HEK293 (cell line): ENCODE results near the gene PAF1.

Experiments
- CTCF ChIA-PET: fragments of 350-600 bp; formaldehyde crosslinking; extraction: SDS; loops from one replicate; lab custom pipeline; 2021; ENCODE audit warnings: antibody characterized with exemption; lab: Yijun Ruan, JAX
- POLR2A ChIA-PET: fragments of 300-600 bp; formaldehyde crosslinking; extraction: SDS; loops from one replicate; lab custom pipeline; 2020; ENCODE audit warnings: antibody characterized with exemption, inconsistent platforms; lab: Yijun Ruan, JAX
- H3K27ac ChIP-seq: fragments of 200-500 bp; sonication (Bioruptor generic); 2 replicates; pipeline ENCODE4 v1.5.1; 2014; ENCODE audit warnings: low read depth, low read length, control low read depth, inconsistent platforms; ENCODE audit errors: extremely low read depth
- H3K36me3 ChIP-seq, 2 experiments: fragments of 200-500 bp in 1 of 2; sonication (Bioruptor generic) in 1 of 2; 1 replicate in 1 of 2; 2 replicates in 1 of 2; pipeline ENCODE4 v1.5.1; 2014 to 2017; ENCODE audit warnings: inconsistent platforms in 2 of 2, low read length in 2 of 2; ENCODE audit not compliant: control insufficient read depth in 2 of 2, insufficient read depth in 1 of 2
- H3K4me1 ChIP-seq: fragments of 200-500 bp; sonication (Bioruptor generic); 2 replicates; pipeline ENCODE4 v1.5.1; 2014; ENCODE audit warnings: mild to moderate bottlenecking, low read length, inconsistent platforms; ENCODE audit not compliant: control insufficient read depth, insufficient read depth
- H3K4me3 ChIP-seq: 2 replicates; pipeline ENCODE4 v1.5.1; 2011; ENCODE audit warnings: low read depth, mild to moderate bottlenecking, control low read depth, low read length, moderate library complexity
- H3K9me3 ChIP-seq: fragments of 200-500 bp; sonication (Bioruptor generic); 2 replicates; pipeline ENCODE4 v1.5.1; 2014; ENCODE audit warnings: low read depth, low read length, inconsistent platforms; ENCODE audit not compliant: control insufficient read depth, insufficient read depth
- GLIS2 ChIP-seq: fragments of 450-650 bp; formaldehyde crosslinking; IDR thresholded peaks from 2 replicates; pipeline ENCODE4 v1.5.1; 2016; ENCODE audit warnings: missing biosample characterization, missing genetic modification characterization
- KLF1 ChIP-seq: fragments of 450-650 bp; formaldehyde crosslinking; IDR thresholded peaks from 2 replicates; pipeline ENCODE4 v1.5.1; 2016; ENCODE audit warnings: missing biosample characterization, missing genetic modification characterization
- KLF9 ChIP-seq: fragments of 450-650 bp; formaldehyde crosslinking; IDR thresholded peaks from 2 replicates; pipeline ENCODE4 v1.5.1; 2016; ENCODE audit warnings: missing biosample characterization, missing genetic modification characterization, low read depth
- SCRT2 ChIP-seq: fragments of 450-650 bp; formaldehyde crosslinking; IDR thresholded peaks from 2 replicates; pipeline ENCODE4 v1.5.1; 2016; ENCODE audit warnings: missing biosample characterization, missing genetic modification characterization
- ZFHX2 ChIP-seq: fragments of 450-650 bp; formaldehyde crosslinking; conservative IDR thresholded peaks from 2 replicates; pipeline ENCODE4 v1.5.1; 2016; ENCODE audit warnings: missing biosample characterization, missing genetic modification characterization
- ZNF112 ChIP-seq: fragments of 450-650 bp; formaldehyde crosslinking; IDR thresholded peaks from 2 replicates; pipeline ENCODE4 v1.5.0; 2017; ENCODE audit warnings: missing biosample characterization, missing genetic modification characterization
- ZNF155 ChIP-seq: fragments of 450-650 bp; formaldehyde crosslinking; IDR thresholded peaks from 2 replicates; pipeline ENCODE4 v1.5.1; 2016; ENCODE audit warnings: missing biosample characterization, missing genetic modification characterization
- ZNF24 ChIP-seq: fragments of 450-650 bp; formaldehyde crosslinking; IDR thresholded peaks from 2 replicates; pipeline ENCODE4 v1.5.1; 2016; ENCODE audit warnings: missing biosample characterization, missing genetic modification characterization
- ZNF324 ChIP-seq: fragments of 450-650 bp; formaldehyde crosslinking; IDR thresholded peaks from 2 replicates; pipeline ENCODE4 v1.5.1; 2016; ENCODE audit warnings: missing biosample characterization, missing genetic modification characterization
- ZNF416 ChIP-seq: fragments of 450-650 bp; formaldehyde crosslinking; IDR thresholded peaks from 2 replicates; pipeline ENCODE4 v1.5.1; 2016; ENCODE audit warnings: missing biosample characterization, missing genetic modification characterization
- ZNF585B ChIP-seq: fragments of 450-650 bp; formaldehyde crosslinking; IDR thresholded peaks from 2 replicates; pipeline ENCODE4 v1.5.1; 2016; ENCODE audit warnings: missing biosample characterization, missing genetic modification characterization
- ZNF623 ChIP-seq: fragments of 450-650 bp; formaldehyde crosslinking; IDR thresholded peaks from 2 replicates; pipeline ENCODE4 v1.5.1; 2016; ENCODE audit warnings: missing biosample characterization, missing genetic modification characterization
- ZNF843 ChIP-seq: fragments of 450-650 bp; formaldehyde crosslinking; IDR thresholded peaks from 2 replicates; pipeline ENCODE4 v1.5.1; 2016; ENCODE audit warnings: missing biosample characterization, missing genetic modification characterization
- TF ChIP-seq, protein P1 (sequence below): fragments of 450-650 bp; formaldehyde crosslinking; IDR thresholded peaks from 2 replicates; pipeline ENCODE4 v1.5.1; 2016; ENCODE audit warnings: missing biosample characterization, missing genetic modification characterization
- TF ChIP-seq, protein P2 (sequence below): fragments of 450-650 bp; formaldehyde crosslinking; IDR thresholded peaks from 2 replicates; pipeline ENCODE4 v1.5.1; 2016; ENCODE audit warnings: missing biosample characterization, missing genetic modification characterization
- TF ChIP-seq, protein P3 (sequence below): fragments of 450-650 bp; formaldehyde crosslinking; IDR thresholded peaks from 2 replicates; pipeline ENCODE4 v1.5.1; 2016; ENCODE audit warnings: missing biosample characterization, missing genetic modification characterization
- TF ChIP-seq, protein P4 (sequence below): fragments of 450-650 bp; formaldehyde crosslinking; IDR thresholded peaks from 2 replicates; pipeline ENCODE4 v1.5.1; 2016; ENCODE audit warnings: missing biosample characterization, missing genetic modification characterization
- TF ChIP-seq, protein P5 (sequence below): fragments of 450-650 bp; formaldehyde crosslinking; optimal IDR thresholded peaks from 2 replicates; pipeline ENCODE3; 2016; ENCODE audit warnings: missing biosample characterization, mild to moderate bottlenecking, missing genetic modification characterization
- TF ChIP-seq, protein P6 (sequence below): fragments of 450-650 bp; formaldehyde crosslinking; IDR thresholded peaks from 2 replicates; pipeline ENCODE4; 2016; ENCODE audit warnings: missing biosample characterization, missing genetic modification characterization

Gene PAF1

DNA sequence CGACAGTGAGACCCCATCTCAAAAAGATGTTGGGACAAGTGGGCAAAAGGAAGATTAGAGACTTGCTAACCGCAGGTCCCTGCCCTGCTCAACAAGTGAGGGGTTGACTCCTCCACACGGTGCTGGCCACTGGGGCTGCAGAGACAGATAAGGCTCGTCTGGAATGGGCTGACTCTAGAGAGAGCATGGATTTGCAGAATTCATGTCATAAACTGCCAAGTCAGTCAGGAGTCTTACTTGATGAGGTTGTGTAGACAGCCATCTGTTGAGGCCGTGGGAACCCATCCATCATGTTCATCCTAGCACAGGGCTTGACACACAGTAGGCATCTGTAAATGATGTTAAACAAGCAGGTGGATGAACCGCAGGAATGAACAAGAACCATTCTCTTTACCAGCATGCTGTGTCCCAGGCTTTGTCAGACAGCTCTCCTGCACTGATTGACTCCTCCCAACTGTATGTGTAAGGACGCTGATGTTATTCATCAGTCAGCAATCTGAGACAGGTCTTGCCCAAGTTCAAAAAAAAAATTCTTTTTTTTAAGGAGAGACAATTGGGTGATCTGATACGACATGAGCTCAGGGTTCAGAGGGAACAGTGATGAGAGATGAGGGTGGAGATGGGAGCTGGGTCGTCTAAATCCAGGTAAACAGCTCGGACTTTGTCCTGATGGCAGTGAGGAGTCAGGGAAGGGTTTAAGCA, 8.8 kb downstream of the PAF1 start:
- H3K4me1 ChIP-seq: peaks cover 6% of the 10 kb centered on the region
- CTCF ChIA-PET: interaction anchor here (1.2 to 2.6 kb wide), 2 partner anchors 16 to 26 kb away, joined by 3 to 22 read pairs; no protein-coding TSS in a partner anchor
- no peak for TF ChIP-seq ZNF843 (tag by site-specific recombination)
- TF ChIP-seq, protein P1, sequence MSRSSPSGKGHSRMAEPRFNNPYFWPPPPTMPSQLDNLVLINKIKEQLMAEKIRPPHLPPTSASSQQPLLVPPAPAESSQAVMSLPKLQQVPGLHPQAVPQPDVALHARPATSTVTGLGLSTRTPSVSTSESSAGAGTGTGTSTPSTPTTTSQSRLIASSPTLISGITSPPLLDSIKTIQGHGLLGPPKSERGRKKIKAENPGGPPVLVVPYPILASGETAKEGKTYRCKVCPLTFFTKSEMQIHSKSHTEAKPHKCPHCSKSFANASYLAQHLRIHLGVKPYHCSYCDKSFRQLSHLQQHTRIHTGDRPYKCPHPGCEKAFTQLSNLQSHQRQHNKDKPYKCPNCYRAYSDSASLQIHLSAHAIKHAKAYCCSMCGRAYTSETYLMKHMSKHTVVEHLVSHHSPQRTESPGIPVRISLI (tag by site-specific recombination): peak; percentile 60; the same call in 1 of the 2 replicates
- peak; percentile 90 for TF ChIP-seq SCRT2
- peaks cover 98 to 100% of the 10 kb centered on the region in 2 experiments for H3K36me3 ChIP-seq
- peak overlapping the region; percentile 52; the same call in 1 of the 2 replicates for H3K27ac ChIP-seq
- H3K9me3 ChIP-seq: no peaks in the 10 kb centered on the region
- no peak overlapping the region for H3K4me3 ChIP-seq
- POLR2A ChIA-PET: interaction anchor here (1.5 to 1.9 kb wide), 4 partner anchors 9 to 54 kb away, joined by 3 to 10 read pairs (median 5); partner anchors contain the start of genes MED29, PAF1 and RPS16

DNA sequence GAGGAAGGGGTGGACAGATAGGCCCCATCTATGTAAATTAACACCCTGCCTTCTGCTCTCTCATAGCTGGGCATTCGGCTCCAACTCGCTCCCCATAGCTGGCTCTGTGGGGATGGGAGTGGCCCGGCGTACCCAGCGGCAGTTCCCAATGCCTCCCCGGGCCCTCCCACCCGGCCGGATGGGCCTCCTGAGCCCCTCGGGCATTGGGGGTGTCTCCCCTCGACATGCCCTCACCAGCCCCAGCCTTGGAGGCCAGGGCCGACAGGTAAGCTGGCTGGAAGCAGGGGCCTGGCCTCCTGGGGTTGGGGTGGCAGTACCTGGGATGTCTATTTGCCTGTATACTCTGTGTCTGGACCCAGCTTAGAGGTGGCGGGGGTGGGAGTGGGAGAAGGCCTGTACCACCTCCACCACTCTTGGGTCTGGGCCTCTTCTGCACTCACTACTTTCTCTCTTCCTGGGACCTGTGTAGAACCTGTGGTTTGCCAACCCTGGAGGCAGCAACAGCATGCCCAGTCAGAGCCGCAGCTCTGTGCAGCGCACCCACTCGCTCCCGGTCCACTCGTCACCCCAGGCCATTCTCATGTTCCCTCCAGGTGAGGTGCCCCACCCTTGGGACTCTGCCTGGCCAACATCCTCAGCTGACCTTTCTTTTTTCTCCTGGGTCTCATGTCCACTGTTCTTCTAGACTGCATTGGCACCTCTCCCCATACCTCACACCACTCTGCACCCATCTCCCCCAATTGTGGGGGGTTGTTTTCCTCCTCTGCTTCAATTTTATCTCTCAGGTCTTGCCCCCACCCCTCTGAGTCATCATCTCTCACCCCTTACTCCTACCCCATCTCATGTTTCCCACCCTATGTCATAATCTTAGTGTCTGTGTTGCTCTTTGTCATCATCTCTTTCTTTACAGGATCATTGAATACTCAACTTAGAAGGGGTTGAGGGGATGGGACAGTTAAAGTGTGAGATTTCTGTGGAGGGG, 10.1 kb downstream of the PAF1 start:
- Histone ChIP-seq H3K9me3 (no peaks in the 10 kb centered on the region), H3K4me1 (peaks cover 6% of the 10 kb centered on the region), H3K27ac (peak overlapping the region; percentile 36; the same call in 1 of the 2 replicates), H3K4me3 (no peak overlapping the region), H3K36me3 (peaks cover 98 to 100% of the 10 kb centered on the region in 2 experiments)
- ChIA-PET POLR2A (interaction anchor here (0.5 to 1.6 kb wide), 2 partner anchors 10 to 38 kb away, joined by 3 to 7 read pairs; partner anchors contain the start of genes MED29 and PAF1), CTCF (interaction anchor here (0.6 to 2.6 kb wide), 2 partner anchors 17 to 411 kb away, joined by 3 to 22 read pairs; no protein-coding TSS in a partner anchor)
- TF ChIP-seq GLIS2: 0 out of 2 replicates have a peak, but pooled peaks have one; percentile 22
- TF ChIP-seq KLF1 (tag by site-specific recombination): peak; percentile 42; the same call in 1 of the 2 replicates
- TF ChIP-seq ZNF155 (tag by site-specific recombination): no peak
- no peak for TF ChIP-seq ZNF324 (tag by site-specific recombination)
- no peak for TF ChIP-seq ZNF416 (tag by site-specific recombination)
- 0 out of 2 replicates have a peak, but pooled peaks have one; percentile 16 for TF ChIP-seq ZNF623 (tag by site-specific recombination)
- TF ChIP-seq, protein P2, sequence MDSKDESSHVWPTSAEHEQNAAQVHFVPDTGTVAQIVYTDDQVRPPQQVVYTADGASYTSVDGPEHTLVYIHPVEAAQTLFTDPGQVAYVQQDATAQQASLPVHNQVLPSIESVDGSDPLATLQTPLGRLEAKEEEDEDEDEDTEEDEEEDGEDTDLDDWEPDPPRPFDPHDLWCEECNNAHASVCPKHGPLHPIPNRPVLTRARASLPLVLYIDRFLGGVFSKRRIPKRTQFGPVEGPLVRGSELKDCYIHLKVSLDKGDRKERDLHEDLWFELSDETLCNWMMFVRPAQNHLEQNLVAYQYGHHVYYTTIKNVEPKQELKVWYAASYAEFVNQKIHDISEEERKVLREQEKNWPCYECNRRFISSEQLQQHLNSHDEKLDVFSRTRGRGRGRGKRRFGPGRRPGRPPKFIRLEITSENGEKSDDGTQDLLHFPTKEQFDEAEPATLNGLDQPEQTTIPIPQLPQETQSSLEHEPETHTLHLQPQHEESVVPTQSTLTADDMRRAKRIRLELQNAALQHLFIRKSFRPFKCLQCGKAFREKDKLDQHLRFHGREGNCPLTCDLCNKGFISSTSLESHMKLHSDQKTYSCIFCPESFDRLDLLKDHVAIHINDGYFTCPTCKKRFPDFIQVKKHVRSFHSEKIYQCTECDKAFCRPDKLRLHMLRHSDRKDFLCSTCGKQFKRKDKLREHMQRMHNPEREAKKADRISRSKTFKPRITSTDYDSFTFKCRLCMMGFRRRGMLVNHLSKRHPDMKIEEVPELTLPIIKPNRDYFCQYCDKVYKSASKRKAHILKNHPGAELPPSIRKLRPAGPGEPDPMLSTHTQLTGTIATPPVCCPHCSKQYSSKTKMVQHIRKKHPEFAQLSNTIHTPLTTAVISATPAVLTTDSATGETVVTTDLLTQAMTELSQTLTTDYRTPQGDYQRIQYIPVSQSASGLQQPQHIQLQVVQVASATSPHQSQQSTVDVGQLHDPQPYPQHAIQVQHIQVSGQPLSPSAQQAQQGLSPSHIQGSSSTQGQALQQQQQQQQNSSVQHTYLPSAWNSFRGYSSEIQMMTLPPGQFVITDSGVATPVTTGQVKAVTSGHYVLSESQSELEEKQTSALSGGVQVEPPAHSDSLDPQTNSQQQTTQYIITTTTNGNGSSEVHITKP (tag by site-specific recombination): peak; percentile 27; the same call in 1 of the 2 replicates
- no peak for TF ChIP-seq KLF9
- TF ChIP-seq ZNF112 (tag by site-specific recombination): no peak
- TF ChIP-seq, protein P3, sequence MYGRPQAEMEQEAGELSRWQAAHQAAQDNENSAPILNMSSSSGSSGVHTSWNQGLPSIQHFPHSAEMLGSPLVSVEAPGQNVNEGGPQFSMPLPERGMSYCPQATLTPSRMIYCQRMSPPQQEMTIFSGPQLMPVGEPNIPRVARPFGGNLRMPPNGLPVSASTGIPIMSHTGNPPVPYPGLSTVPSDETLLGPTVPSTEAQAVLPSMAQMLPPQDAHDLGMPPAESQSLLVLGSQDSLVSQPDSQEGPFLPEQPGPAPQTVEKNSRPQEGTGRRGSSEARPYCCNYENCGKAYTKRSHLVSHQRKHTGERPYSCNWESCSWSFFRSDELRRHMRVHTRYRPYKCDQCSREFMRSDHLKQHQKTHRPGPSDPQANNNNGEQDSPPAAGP: 0 out of 2 replicates have a peak, but pooled peaks have one; percentile 24
- no peak for TF ChIP-seq ZNF585B (tag by site-specific recombination)
- peak; percentile 47; the same call in 1 of the 2 replicates for TF ChIP-seq ZFHX2 (tag by site-specific recombination)
- TF ChIP-seq ZNF24 (tag by site-specific recombination): no peak
- TF ChIP-seq, protein P4, sequence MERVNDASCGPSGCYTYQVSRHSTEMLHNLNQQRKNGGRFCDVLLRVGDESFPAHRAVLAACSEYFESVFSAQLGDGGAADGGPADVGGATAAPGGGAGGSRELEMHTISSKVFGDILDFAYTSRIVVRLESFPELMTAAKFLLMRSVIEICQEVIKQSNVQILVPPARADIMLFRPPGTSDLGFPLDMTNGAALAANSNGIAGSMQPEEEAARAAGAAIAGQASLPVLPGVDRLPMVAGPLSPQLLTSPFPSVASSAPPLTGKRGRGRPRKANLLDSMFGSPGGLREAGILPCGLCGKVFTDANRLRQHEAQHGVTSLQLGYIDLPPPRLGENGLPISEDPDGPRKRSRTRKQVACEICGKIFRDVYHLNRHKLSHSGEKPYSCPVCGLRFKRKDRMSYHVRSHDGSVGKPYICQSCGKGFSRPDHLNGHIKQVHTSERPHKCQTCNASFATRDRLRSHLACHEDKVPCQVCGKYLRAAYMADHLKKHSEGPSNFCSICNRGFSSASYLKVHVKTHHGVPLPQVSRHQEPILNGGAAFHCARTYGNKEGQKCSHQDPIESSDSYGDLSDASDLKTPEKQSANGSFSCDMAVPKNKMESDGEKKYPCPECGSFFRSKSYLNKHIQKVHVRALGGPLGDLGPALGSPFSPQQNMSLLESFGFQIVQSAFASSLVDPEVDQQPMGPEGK: peak; percentile 33; the same call in 1 of the 2 replicates
- TF ChIP-seq, protein P5, sequence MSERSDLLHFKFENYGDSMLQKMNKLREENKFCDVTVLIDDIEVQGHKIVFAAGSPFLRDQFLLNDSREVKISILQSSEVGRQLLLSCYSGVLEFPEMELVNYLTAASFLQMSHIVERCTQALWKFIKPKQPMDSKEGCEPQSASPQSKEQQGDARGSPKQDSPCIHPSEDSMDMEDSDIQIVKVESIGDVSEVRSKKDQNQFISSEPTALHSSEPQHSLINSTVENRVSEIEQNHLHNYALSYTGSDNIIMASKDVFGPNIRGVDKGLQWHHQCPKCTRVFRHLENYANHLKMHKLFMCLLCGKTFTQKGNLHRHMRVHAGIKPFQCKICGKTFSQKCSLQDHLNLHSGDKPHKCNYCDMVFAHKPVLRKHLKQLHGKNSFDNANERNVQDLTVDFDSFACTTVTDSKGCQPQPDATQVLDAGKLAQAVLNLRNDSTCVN (tag by site-specific recombination): peak; percentile 6
- TF ChIP-seq, protein P6, sequence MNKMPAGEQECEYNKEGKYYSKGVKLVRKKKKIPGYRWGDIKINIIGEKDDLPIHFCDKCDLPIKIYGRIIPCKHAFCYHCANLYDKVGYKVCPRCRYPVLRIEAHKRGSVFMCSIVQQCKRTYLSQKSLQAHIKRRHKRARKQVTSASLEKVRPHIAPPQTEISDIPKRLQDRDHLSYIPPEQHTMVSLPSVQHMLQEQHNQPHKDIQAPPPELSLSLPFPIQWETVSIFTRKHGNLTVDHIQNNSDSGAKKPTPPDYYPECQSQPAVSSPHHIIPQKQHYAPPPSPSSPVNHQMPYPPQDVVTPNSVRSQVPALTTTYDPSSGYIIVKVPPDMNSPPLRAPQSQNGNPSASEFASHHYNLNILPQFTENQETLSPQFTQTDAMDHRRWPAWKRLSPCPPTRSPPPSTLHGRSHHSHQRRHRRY (tag by site-specific recombination): no peak
